NOMO-1 treated with DMSO at 0.1 percent for 48 hours (cell line): ENCODE data around the gene KRTAP10-2.

Experiments
- DNase-seq: peaks from one replicate; lab custom pipeline; 2025; ENCODE audit not compliant: unreplicated experiment; lab: John Stamatoyannopoulos, UW

The KRTAP10-2 gene

GRCh38 chr21:44540741-44541288 is 10.5 kb downstream of the KRTAP10-2 start:
- no peak for DNase-seq

- no peak for DNase-seq
Measured at GRCh38 chr21:44539991-44540666, 11.2 kb downstream of the KRTAP10-2 start, which contains the start of gene KRTAP10-1. KRTAP10-1 (minus strand) TSS chr21:44540195; CDS start chr21:44540150, 45 bp downstream.

- DNase-seq: no peak
Measured at GRCh38 chr21:44539046-44539445, 12.3 kb downstream of the KRTAP10-2 start.

- DNase-seq: no peak
Measured at GRCh38 chr21:44537930-44538911, 13.1 kb downstream of the KRTAP10-2 start.

GRCh38 chr21:44535963-44536362 is 15.3 kb downstream of the KRTAP10-2 start:
- no peak for DNase-seq

GRCh38 chr21:44534688-44535087 is 16.6 kb downstream of the KRTAP10-2 start:
- DNase-seq: no peak

GRCh38 chr21:44533891-44534627 is 17.2 kb downstream of the KRTAP10-2 start:
- no peak for DNase-seq

- DNase-seq: no peak
Measured at GRCh38 chr21:44533121-44533890, 18.0 kb downstream of the KRTAP10-2 start.

GRCh38 chr21:44532712-44533111 is 18.6 kb downstream of the KRTAP10-2 start:
- no peak for DNase-seq

- no peak for DNase-seq
Measured at GRCh38 chr21:44531606-44532564, 19.4 kb downstream of the KRTAP10-2 start.

GRCh38 chr21:44530903-44531605 is 20.3 kb downstream of the KRTAP10-2 start:
- no peak for DNase-seq

- no peak for DNase-seq
Measured at GRCh38 chr21:44530221-44530902, 20.9 kb downstream of the KRTAP10-2 start.

GRCh38 chr21:44529503-44530125 is 21.7 kb downstream of the KRTAP10-2 start:
- DNase-seq: no peak

- no peak for DNase-seq
Measured at GRCh38 chr21:44529011-44529421, 22.3 kb downstream of the KRTAP10-2 start.

- no peak for DNase-seq
Measured at GRCh38 chr21:44528634-44528995, 22.7 kb downstream of the KRTAP10-2 start.

- DNase-seq: no peak
Measured at GRCh38 chr21:44527983-44528633, 23.2 kb downstream of the KRTAP10-2 start.
